Left lung (tissue), 10 donors: ENCODE measurements around the gene KIAA1549. TPM values are rescaled to one million over a fixed set of nuclear protein-coding genes. Genes with fewer than 3 reads are reported as not detected.
A peak's percentile ranks its signal among the peaks of the same experiment; 100 is the strongest.

Experiments used
- ATAC-seq: fragments of 200-7000 bp; cut with Tn5 transposase; one replicate; pipeline ENCODE4 v1.9.1; 2020; ENCODE audit warnings: moderate library complexity
- DNase-seq, 4 donors: peaks; one replicate each; pipeline ENCODE4 v3.0.0-alpha.2; 2013 to 2020
- H3K27ac ChIP-seq, 2 donors: fragments of 200-600 bp; sonication (generic) in 1 of 2; one replicate each; pipeline versions ENCODE4 v1.5.0 to v1.8.0; 2020 to 2021
- H3K27me3 ChIP-seq, 2 donors: fragments of 200-600 bp; sonication (generic) in 1 of 2; one replicate each; pipeline versions ENCODE4 v1.5.0 to v1.8.0; 2020 to 2021
- H3K36me3 ChIP-seq, 2 donors: fragments of 200-600 bp; sonication (generic) in 1 of 2; one replicate each; pipeline versions ENCODE4 v1.5.0 to v1.8.0; 2020 to 2021
- H3K4me1 ChIP-seq, 2 donors: fragments of 200-600 bp; one replicate each; pipeline ENCODE4 v1.8.0; 2021
- H3K4me3 ChIP-seq, 2 donors: fragments of 200-600 bp; sonication (generic) in 1 of 2; one replicate each; pipeline versions ENCODE4 v1.5.0 to v1.8.0; 2020 to 2021; ENCODE audit warnings: mild to moderate bottlenecking in 1 of 2
- H3K9me3 ChIP-seq, 2 donors: fragments of 200-600 bp; sonication (generic) in 1 of 2; one replicate each; pipeline versions ENCODE4 v1.5.0 to v1.8.0; 2020 to 2021
- CTCF ChIP-seq, 2 donors: fragments of 200-600 bp; sonication (generic) in 1 of 2; IDR thresholded peaks; one replicate each; pipeline versions ENCODE4 v1.5.0 to v1.8.0; 2021; ENCODE audit warnings: antibody characterized with exemption in 2 of 2
- intact Hi-C, 2 donors: fragments of 100-400 bp; cut with DNase I; formaldehyde crosslinking; loops; one replicate each; pipeline versions ENCODE4 v1.11.2 to v1.14.2; 2022
- polyA plus RNA-seq, 6 donors: library from polyadenylated mRNA; unstranded; fragments of 120-200 nt; gene quantifications; one replicate each; pipeline ENCODE4 v1.2.1, GENCODE V29; 2013; ENCODE audit not compliant: insufficient read length in 6 of 6
- total RNA-seq, 2 donors: library from RNA; stranded (reverse); fragmentation: NEBNext Ultra II Directional; extraction: Animal tissue kit (Norgen Biotek cat#: 25700); gene quantifications; one replicate each; pipeline ENCODE4 v1.2.1, GENCODE V29; 2021
- donor health status: DM: no; HTN: yes; CAD: no.
- donor health status: DM: no; HTN: no; CAD: no.

KIAA1549 gene
- total and polyA plus RNA-seq, 8 donors, result 4.1 to 16.9 (median 14.9) TPM

- no peak overlapping the region for H3K27ac ChIP-seq
- no peak for DNase-seq
- no peak for ATAC-seq
- TF ChIP-seq CTCF (IDR thresholded peaks at IDR 0.05), result no peak
- H3K36me3 ChIP-seq, result no peaks in the 10 kb centered on the region
- no peaks in the 10 kb centered on the region for H3K9me3 ChIP-seq
- peaks cover 10 to 12% of the 10 kb centered on the region in 2 donors for H3K4me1 ChIP-seq
- H3K4me3 ChIP-seq, result no peak overlapping the region
- intact Hi-C loops, result no loop called here
- H3K27me3 ChIP-seq, result no peaks in the 10 kb centered on the region
Measured at GRCh38 chr7:138964624-138965436, 16.4 kb downstream of the KIAA1549 start.

GRCh38 chr7:138963675-138964074 is 17.5 kb downstream of the KIAA1549 start:
- H3K9me3 ChIP-seq, result no peaks in the 10 kb centered on the region
- H3K36me3 ChIP-seq, result no peaks in the 10 kb centered on the region
- peaks cover 10 to 12% of the 10 kb centered on the region in 2 donors for H3K4me1 ChIP-seq
- intact Hi-C loops, result no loop called here
- TF ChIP-seq CTCF (IDR thresholded peaks at IDR 0.05), result no peak
- no peak overlapping the region for H3K4me3 ChIP-seq
- no peaks in the 10 kb centered on the region for H3K27me3 ChIP-seq
- DNase-seq, result no peak
- no peak overlapping the region for H3K27ac ChIP-seq
- ATAC-seq, result no peak

GRCh38 chr7:138962561-138963270 is 18.5 kb downstream of the KIAA1549 start:
- H3K9me3 ChIP-seq, result no peaks in the 10 kb centered on the region
- no peaks in the 10 kb centered on the region for H3K27me3 ChIP-seq
- no peak for TF ChIP-seq CTCF (IDR thresholded peaks at IDR 0.05)
- no peaks in the 10 kb centered on the region for H3K36me3 ChIP-seq
- H3K4me1 ChIP-seq, result peaks cover 10 to 12% of the 10 kb centered on the region in 2 donors
- intact Hi-C loops, result no loop called here
- peak; percentile 89 for ATAC-seq
- no peak for DNase-seq
- H3K27ac ChIP-seq, result no peak overlapping the region
- H3K4me3 ChIP-seq, result no peak overlapping the region

GRCh38 chr7:138961159-138961558 is 20.0 kb downstream of the KIAA1549 start:
- H3K27me3 ChIP-seq, result no peaks in the 10 kb centered on the region
- intact Hi-C loops, result no loop called here
- no peak overlapping the region for H3K4me3 ChIP-seq
- no peak for TF ChIP-seq CTCF (IDR thresholded peaks at IDR 0.05)
- ATAC-seq (peak; percentile 44), DNase-seq (peak in 1 of 4 donors; percentile 62)
- H3K9me3 ChIP-seq, result no peaks in the 10 kb centered on the region
- no peaks in the 10 kb centered on the region for H3K36me3 ChIP-seq
- peak overlapping the region in 1 of 2 donors; percentile 56 for H3K27ac ChIP-seq
- H3K4me1 ChIP-seq, result peaks cover 10 to 12% of the 10 kb centered on the region in 2 donors

- intact Hi-C loops, result no loop called here
- no peak for TF ChIP-seq CTCF (IDR thresholded peaks at IDR 0.05)
- Histone ChIP-seq H3K9me3 (no peaks in the 10 kb centered on the region), H3K36me3 (no peaks in the 10 kb centered on the region), H3K4me1 (peaks cover 10 to 12% of the 10 kb centered on the region in 2 donors), H3K27ac (no peak overlapping the region), H3K4me3 (no peak overlapping the region), H3K27me3 (no peaks in the 10 kb centered on the region)
- ATAC-seq (peak; percentile 49), DNase-seq (no peak)
Measured at GRCh38 chr7:138958391-138958956, 22.7 kb downstream of the KIAA1549 start.
